Measurements from ENCODE around the gene PRKN.

- TF ChIP-seq ZNF274 (IDR thresholded peaks at IDR 0.05; ENCODE audit: low read length), result no peak
- no peak for TF ChIP-seq ZNF274 (tag by site-specific recombination; IDR thresholded peaks at IDR 0.05; ENCODE audit: borderline replicate concordance)
- TF ChIP-seq CTCF (tag by site-specific recombination; IDR thresholded peaks at IDR 0.05), result no peak
- no peak for TF ChIP-seq ZNF513 (tag by site-specific recombination; IDR thresholded peaks at IDR 0.05)
- no peak for TF ChIP-seq YY1 (tag by site-specific recombination; IDR thresholded peaks at IDR 0.05)
- TF ChIP-seq ZNF114 (tag by site-specific recombination; IDR thresholded peaks at IDR 0.05), result no peak
- no peak for TF ChIP-seq ATF2 (tag by site-specific recombination; IDR thresholded peaks at IDR 0.05; ENCODE audit: low read depth)
Observed at GRCh38 chr6:161455848-161456247, 1271.7 kb downstream of the PRKN start.
